Measurements from ENCODE around the gene CCDC33. TPM values are rescaled to one million over a fixed set of nuclear protein-coding genes. Genes with fewer than 3 reads are reported as not detected.

CCDC33 gene
- total RNA-seq, 2 experiments from 2014 or later = 0.17 TPM; not detected in 1

Other genes with a start within 250 kb of the CCDC33 start
- 1 to 10 TPM; 9.4 to 9.5 TPM for gene STOML1, start 244.0 kb upstream of the CCDC33 start, total RNA-seq
- 100 to 1,000 TPM; 118 to 120 TPM for gene PML, start 241.6 kb upstream of the CCDC33 start, total RNA-seq
- gene GOLGA6A, start 153.8 kb upstream of the CCDC33 start, total RNA-seq = under 1 TPM in 1 of 2 experiments, not detected in 1; 0.40 TPM
- not detected for gene ISLR2, start 105.7 kb upstream of the CCDC33 start, total RNA-seq
- gene ISLR, start 62.6 kb upstream of the CCDC33 start, total RNA-seq = not detected
- not detected for gene STRA6, start 33.5 kb upstream of the CCDC33 start, total RNA-seq
- not detected for gene CYP11A1, start 131.3 kb downstream of the CCDC33 start, total RNA-seq
- gene SEMA7A, start 197.6 kb downstream of the CCDC33 start, total RNA-seq = 10 to 100 TPM; 15.2 to 15.8 TPM
- 10 to 100 TPM; 55.3 to 63.2 TPM for gene UBL7, start 224.8 kb downstream of the CCDC33 start, total RNA-seq